ENCODE measurements around the gene MYOC. TPM values are rescaled to one million over a fixed set of nuclear protein-coding genes. Genes with fewer than 3 reads are reported as not detected.
"Not testable (repeated sequence)": the region's sequence is repeated elsewhere in the genome, so short reads cannot be mapped to it uniquely, and the experiment has no call there.

MYOC gene
- total RNA-seq, 1 donor from 2014 or later, result not detected

DNA sequence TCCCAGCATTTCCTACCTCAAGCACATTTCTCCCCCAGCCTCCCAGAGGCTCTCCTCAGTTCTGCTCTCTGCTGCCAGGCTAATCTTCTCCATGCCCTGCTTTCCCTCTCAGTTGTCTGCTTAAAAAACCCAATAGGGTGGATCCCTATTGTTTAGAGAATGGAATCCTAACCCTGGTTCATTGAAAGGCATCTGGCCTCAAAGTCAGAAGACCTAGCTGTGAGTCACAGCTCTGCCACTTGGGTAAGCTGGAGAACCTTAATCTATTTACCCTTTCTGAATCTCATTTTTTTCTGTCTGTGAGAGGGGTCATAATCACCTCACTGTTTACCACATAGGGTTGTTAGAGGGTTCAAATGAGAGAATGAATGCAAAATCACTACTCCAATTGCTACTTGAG lies 12.5 kb upstream of the MYOC start:
- CTCF ChIA-PET, result no interaction called here

GRCh38 chr1:171663854-171664575 lies 11.5 kb upstream of the MYOC start:
- no peak overlapping the region for H3K27ac Mint-ChIP-seq
- POLR2A ChIA-PET, result no interaction called here

More for the DNA sequence above, 12.5 kb upstream of the MYOC start:
- DNase-seq (no peak), ATAC-seq (ENCODE audit: low read depth) (no peak)
- no peaks in the 10 kb centered on the region for H3K9me3 Mint-ChIP-seq
- no peak overlapping the region for H3K27ac Mint-ChIP-seq
- intact Hi-C loops (cut with micrococcal nuclease), result no loop called here
- no peaks in the 10 kb centered on the region for H3K27me3 Mint-ChIP-seq
- H3K4me1 Mint-ChIP-seq, result no peaks in the 10 kb centered on the region
- no peak overlapping the region for H3K4me3 Mint-ChIP-seq
- TF ChIP-seq, protein P1, sequence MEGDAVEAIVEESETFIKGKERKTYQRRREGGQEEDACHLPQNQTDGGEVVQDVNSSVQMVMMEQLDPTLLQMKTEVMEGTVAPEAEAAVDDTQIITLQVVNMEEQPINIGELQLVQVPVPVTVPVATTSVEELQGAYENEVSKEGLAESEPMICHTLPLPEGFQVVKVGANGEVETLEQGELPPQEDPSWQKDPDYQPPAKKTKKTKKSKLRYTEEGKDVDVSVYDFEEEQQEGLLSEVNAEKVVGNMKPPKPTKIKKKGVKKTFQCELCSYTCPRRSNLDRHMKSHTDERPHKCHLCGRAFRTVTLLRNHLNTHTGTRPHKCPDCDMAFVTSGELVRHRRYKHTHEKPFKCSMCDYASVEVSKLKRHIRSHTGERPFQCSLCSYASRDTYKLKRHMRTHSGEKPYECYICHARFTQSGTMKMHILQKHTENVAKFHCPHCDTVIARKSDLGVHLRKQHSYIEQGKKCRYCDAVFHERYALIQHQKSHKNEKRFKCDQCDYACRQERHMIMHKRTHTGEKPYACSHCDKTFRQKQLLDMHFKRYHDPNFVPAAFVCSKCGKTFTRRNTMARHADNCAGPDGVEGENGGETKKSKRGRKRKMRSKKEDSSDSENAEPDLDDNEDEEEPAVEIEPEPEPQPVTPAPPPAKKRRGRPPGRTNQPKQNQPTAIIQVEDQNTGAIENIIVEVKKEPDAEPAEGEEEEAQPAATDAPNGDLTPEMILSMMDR (IDR thresholded peaks at IDR 0.05), result no peak
- no peaks in the 10 kb centered on the region for H3K36me3 Mint-ChIP-seq (ENCODE audit: low read depth)
- POLR2A ChIA-PET, result no interaction called here

DNA sequence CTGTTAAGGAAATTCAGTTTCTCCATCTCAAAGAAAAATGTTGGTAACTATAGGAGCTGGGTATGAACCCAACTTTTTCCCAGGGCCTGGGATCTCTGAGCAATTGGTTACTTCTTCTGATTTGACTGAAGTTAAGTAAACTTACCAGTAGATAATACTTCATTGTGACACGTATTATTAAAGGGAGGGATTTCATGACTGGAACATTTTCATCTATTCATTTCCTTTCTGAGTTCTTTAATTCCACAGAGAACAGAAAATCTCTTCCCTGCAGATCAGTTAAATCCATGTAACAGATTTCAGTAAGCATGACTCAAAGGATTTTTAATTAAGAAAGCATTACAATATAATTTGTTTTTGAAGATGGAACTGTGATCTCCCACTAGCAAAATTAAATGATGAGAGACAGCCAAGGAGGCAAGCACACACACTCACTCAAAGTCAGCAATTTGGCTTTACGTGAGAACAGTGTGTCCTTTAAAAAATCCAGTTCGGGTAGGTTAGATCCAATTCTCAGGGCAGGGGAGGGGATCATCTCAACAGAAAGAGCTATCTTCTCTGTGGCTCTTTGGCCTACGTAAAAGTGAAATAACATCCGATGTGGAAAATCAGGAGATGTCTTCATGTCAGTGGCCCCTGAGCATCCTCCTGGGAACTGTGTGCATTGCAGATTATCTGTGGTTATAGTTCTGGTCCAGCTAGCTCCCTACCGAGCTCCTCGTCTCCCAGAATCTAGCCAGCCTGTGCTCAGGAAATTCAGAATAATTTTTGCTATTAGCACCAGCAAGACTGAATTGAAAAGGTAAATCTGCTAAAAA lies 10.8 kb upstream of the MYOC start:
- no peak for DNase-seq
- no peaks in the 10 kb centered on the region for H3K27me3 Mint-ChIP-seq
- H3K36me3 Mint-ChIP-seq (ENCODE audit: low read depth), result no peaks in the 10 kb centered on the region
- TF ChIP-seq, protein P1 (IDR thresholded peaks at IDR 0.05), result no peak
- ChIA-PET CTCF (no interaction called here), POLR2A (no interaction called here)
- no peaks in the 10 kb centered on the region for H3K4me1 Mint-ChIP-seq
- ATAC-seq (ENCODE audit: low read depth), result no peak
- intact Hi-C loops (cut with micrococcal nuclease), result no loop called here
- H3K9me3 Mint-ChIP-seq, result no peaks in the 10 kb centered on the region
- no peak overlapping the region for H3K27ac Mint-ChIP-seq
- H3K4me3 Mint-ChIP-seq, result no peak overlapping the region

More at GRCh38 chr1:171663854-171664575, 11.5 kb upstream of the MYOC start:
- ATAC-seq (ENCODE audit: low read depth), result no peak
- Mint-ChIP-seq H3K36me3 (ENCODE audit: low read depth) (no peaks in the 10 kb centered on the region), H3K4me1 (no peaks in the 10 kb centered on the region), H3K9me3 (no peaks in the 10 kb centered on the region), H3K27me3 (no peaks in the 10 kb centered on the region), H3K4me3 (no peak overlapping the region)
- TF ChIP-seq, protein P1 (IDR thresholded peaks at IDR 0.05), result no peak
- CTCF ChIA-PET, result no interaction called here
- intact Hi-C loops (cut with micrococcal nuclease), result no loop called here
- no peak for DNase-seq

GRCh38 chr1:171661076-171661650 lies 8.7 kb upstream of the MYOC start:
- ChIA-PET POLR2A (no interaction called here), CTCF (no interaction called here)
- no peaks in the 10 kb centered on the region for H3K9me3 Mint-ChIP-seq
- no peak overlapping the region for H3K27ac Mint-ChIP-seq
- TF ChIP-seq, protein P1 (IDR thresholded peaks at IDR 0.05), result no peak
- H3K27me3 Mint-ChIP-seq, result peaks cover 5% of the 10 kb centered on the region
- intact Hi-C loops (cut with micrococcal nuclease), result no loop called here
- no peaks in the 10 kb centered on the region for H3K36me3 Mint-ChIP-seq (ENCODE audit: low read depth)
- DNase-seq, result no peak
- H3K4me3 Mint-ChIP-seq, result no peak overlapping the region
- H3K4me1 Mint-ChIP-seq, result no peaks in the 10 kb centered on the region
- ATAC-seq (ENCODE audit: low read depth), result no peak

DNA sequence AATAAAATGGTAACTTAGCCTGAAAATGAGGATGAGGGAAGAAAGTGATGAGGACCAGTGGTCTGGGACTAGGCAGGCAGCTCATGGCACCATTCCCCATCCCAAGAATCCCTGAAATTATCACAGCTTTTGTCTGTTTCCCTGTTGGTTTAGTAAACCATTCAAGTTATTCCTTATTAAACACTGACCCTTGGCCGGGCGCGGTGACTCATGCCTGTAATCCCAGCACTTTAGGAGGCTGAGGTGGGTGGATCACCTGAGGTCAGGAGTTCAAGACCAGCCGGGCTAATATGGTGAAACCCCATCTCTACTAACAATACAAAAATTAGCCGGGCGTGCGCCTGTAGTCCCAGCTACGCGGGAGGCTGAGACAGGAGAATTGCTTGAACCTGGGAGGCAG lies 3.7 kb upstream of the MYOC start:
- H3K4me3 Mint-ChIP-seq; H3K36me3 Mint-ChIP-seq (ENCODE audit: low read depth); DNase-seq; H3K4me1 Mint-ChIP-seq; CTCF ChIA-PET; POLR2A ChIA-PET; H3K27ac Mint-ChIP-seq; ATAC-seq (ENCODE audit: low read depth); intact Hi-C loops (cut with micrococcal nuclease); H3K9me3 Mint-ChIP-seq: not testable (repeated sequence)
- H3K27me3 Mint-ChIP-seq, result peaks cover 33% of the 10 kb centered on the region

Data from activated B cell treated with CpG ODN at 0.5 μM for 24 hours (primary cell).